ENCODE data around the gene DSN1. TPM values are rescaled to one million over a fixed set of nuclear protein-coding genes. Genes with fewer than 3 reads are reported as not detected.

DSN1 gene
- total RNA-seq, 1 experiment from 2014 or later: 7.8 TPM

- Mint-ChIP-seq H3K9me3 (ENCODE audit: unreplicated experiment) (no peaks in the 10 kb centered on the region), H3K4me3 (ENCODE audit: unreplicated experiment) (no peak overlapping the region), H3K27ac (ENCODE audit: low read depth, unreplicated experiment) (no peak overlapping the region), H3K4me1 (ENCODE audit: insufficient read depth, unreplicated experiment) (no peaks in the 10 kb centered on the region), H3K36me3 (ENCODE audit: insufficient read depth, unreplicated experiment) (no peaks in the 10 kb centered on the region), H3K27me3 (ENCODE audit: insufficient read depth, unreplicated experiment) (no peaks in the 10 kb centered on the region)
- intact Hi-C loops (cut with micrococcal nuclease): no loop called here
- ChIA-PET CTCF (interaction anchor here (0.9 kb wide), 1 partner anchor 117 kb away, joined by 3 read pairs; no protein-coding TSS in a partner anchor), POLR2A (no interaction called here)
- BruUV-seq (replicated peaks): no TSS peak
- TF ChIP-seq CTCF (IDR thresholded peaks at IDR 0.05; ENCODE audit: unreplicated experiment): peak; percentile 6
- DNase-seq (ENCODE audit: unreplicated experiment): peak; percentile 26
These were observed 44.6 kb downstream of the DSN1 start for GRCh38 chr20:36728986-36729385.

- POLR2A ChIA-PET: no interaction called here
- Mint-ChIP-seq H3K9me3 (ENCODE audit: unreplicated experiment) (no peaks in the 10 kb centered on the region), H3K4me1 (ENCODE audit: insufficient read depth, unreplicated experiment) (no peaks in the 10 kb centered on the region), H3K36me3 (ENCODE audit: insufficient read depth, unreplicated experiment) (no peaks in the 10 kb centered on the region), H3K27me3 (ENCODE audit: insufficient read depth, unreplicated experiment) (no peaks in the 10 kb centered on the region), H3K27ac (ENCODE audit: low read depth, unreplicated experiment) (peak overlapping the region; percentile 42), H3K4me3 (ENCODE audit: unreplicated experiment) (no peak overlapping the region)
- CTCF ChIA-PET: interaction anchor here (0.6 to 0.7 kb wide), 2 partner anchors 229 to 401 kb away, joined by 3 to 4 read pairs; no protein-coding TSS in a partner anchor
- DNase-seq (ENCODE audit: unreplicated experiment): peak; percentile 4
- intact Hi-C loops (cut with micrococcal nuclease): no loop called here
- BruUV-seq (replicated peaks): no TSS peak
- no peak for TF ChIP-seq CTCF (IDR thresholded peaks at IDR 0.05; ENCODE audit: unreplicated experiment)
These were observed 47.4 kb downstream of the DSN1 start for GRCh38 chr20:36726168-36726567.

- ChIA-PET POLR2A (no interaction called here), CTCF (interaction anchor here (0.7 kb wide), 1 partner anchor 325 kb away, joined by 5 read pairs; no protein-coding TSS in a partner anchor)
- no TSS peak for BruUV-seq (replicated peaks)
- no peak overlapping the region for H3K27ac Mint-ChIP-seq (ENCODE audit: low read depth, unreplicated experiment)
- no peaks in the 10 kb centered on the region for H3K27me3 Mint-ChIP-seq (ENCODE audit: insufficient read depth, unreplicated experiment)
- no peaks in the 10 kb centered on the region for H3K9me3 Mint-ChIP-seq (ENCODE audit: unreplicated experiment)
- H3K4me3 Mint-ChIP-seq (ENCODE audit: unreplicated experiment): no peak overlapping the region
- DNase-seq (ENCODE audit: unreplicated experiment): no peak
- no peaks in the 10 kb centered on the region for H3K4me1 Mint-ChIP-seq (ENCODE audit: insufficient read depth, unreplicated experiment)
- no peak for TF ChIP-seq CTCF (IDR thresholded peaks at IDR 0.05; ENCODE audit: unreplicated experiment)
- intact Hi-C loops (cut with micrococcal nuclease): no loop called here
- no peaks in the 10 kb centered on the region for H3K36me3 Mint-ChIP-seq (ENCODE audit: insufficient read depth, unreplicated experiment)
These were observed 53.1 kb downstream of the DSN1 start for GRCh38 chr20:36720510-36720909.

- DNase-seq (ENCODE audit: unreplicated experiment): peak; percentile 15
- TF ChIP-seq CTCF (IDR thresholded peaks at IDR 0.05; ENCODE audit: unreplicated experiment): no peak
- ChIA-PET CTCF (interaction anchor here (0.9 to 1.5 kb wide), 4 partner anchors 9 to 171 kb away, joined by 3 to 4 read pairs (median 4); partner anchors contain the start of gene DSN1), POLR2A (no interaction called here)
- intact Hi-C loops (cut with micrococcal nuclease): no loop called here
- Mint-ChIP-seq H3K4me3 (ENCODE audit: unreplicated experiment) (no peak overlapping the region), H3K27ac (ENCODE audit: low read depth, unreplicated experiment) (no peak overlapping the region), H3K27me3 (ENCODE audit: insufficient read depth, unreplicated experiment) (no peaks in the 10 kb centered on the region), H3K9me3 (ENCODE audit: unreplicated experiment) (no peaks in the 10 kb centered on the region), H3K36me3 (ENCODE audit: insufficient read depth, unreplicated experiment) (peaks cover 6% of the 10 kb centered on the region), H3K4me1 (ENCODE audit: insufficient read depth, unreplicated experiment) (no peaks in the 10 kb centered on the region)
- no TSS peak for BruUV-seq (replicated peaks)
These were observed 55.9 kb downstream of the DSN1 start for GRCh38 chr20:36717657-36718056.
